ENCODE data around the gene COL24A1. TPM values are rescaled to one million over a fixed set of nuclear protein-coding genes. Genes with fewer than 3 reads are reported as not detected.
"Not testable (repeated sequence)": the region's sequence is repeated elsewhere in the genome, so short reads cannot be mapped to it uniquely, and the experiment has no call there.

The COL24A1 gene
- total and polyA plus RNA-seq, 5 donors from 2014 or later = 0.32 TPM; not detected in 4

GRCh38 chr1:86101616-86102015 lies 55.0 kb downstream of the COL24A1 start:
- Histone ChIP-seq H3K27ac (ENCODE audit: insufficient read depth, low read length, poor library complexity, severe bottlenecking) (no peak overlapping the region), H3K27me3 (ENCODE audit: control insufficient read depth, insufficient read depth, low read length) (no peaks in the 10 kb centered on the region), H3K4me1 (ENCODE audit: control insufficient read depth, insufficient read depth, low read length, poor library complexity, severe bottlenecking) (no peaks in the 10 kb centered on the region), H3K36me3 (ENCODE audit: control insufficient read depth, insufficient read depth, low read length) (no peaks in the 10 kb centered on the region), H3K4me3 (ENCODE audit: low read depth, low read length) (no peak overlapping the region), H3K9me3 (ENCODE audit: control insufficient read depth in 2 of 2, low read length in 2 of 2) (no peaks in the 10 kb centered on the region)
- no peak overlapping the region for H3K4me3 Mint-ChIP-seq
- H3K9me3 Mint-ChIP-seq = peaks cover 0 to 9% (median 1%) of the 10 kb centered on the region in 7 donors
- H3K36me3 Mint-ChIP-seq = no peaks in the 10 kb centered on the region
- DNase-seq (no peak), ATAC-seq (ENCODE audit: low read depth in 2 of 2) (no peak)
- peaks cover 0 to 2% (median 0%) of the 10 kb centered on the region in 4 donors for H3K4me1 Mint-ChIP-seq
- H3K27ac Mint-ChIP-seq = no peak overlapping the region
- no peaks in the 10 kb centered on the region for H3K27me3 Mint-ChIP-seq

DNA sequence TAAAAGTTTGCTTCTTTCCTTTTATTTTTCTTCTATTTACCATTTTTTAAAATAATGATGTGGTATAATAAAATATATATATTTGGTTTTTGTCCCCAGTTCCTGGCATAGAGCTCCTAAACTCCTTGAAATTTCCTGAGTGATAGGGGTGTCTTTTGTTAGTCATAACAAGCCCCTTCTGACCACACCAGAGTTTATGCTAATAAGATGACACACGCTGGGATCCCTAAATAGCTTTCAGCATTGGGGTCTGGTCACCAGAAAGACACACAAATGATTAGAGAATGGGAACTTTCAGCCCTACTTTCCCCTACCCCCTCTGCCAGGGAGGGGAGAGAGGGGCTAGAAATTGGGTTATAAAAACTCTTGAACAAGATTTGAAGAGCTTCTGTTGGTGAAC lies 56.2 kb downstream of the COL24A1 start:
- Histone ChIP-seq H3K27me3 (ENCODE audit: control insufficient read depth, insufficient read depth, low read length) (no peaks in the 10 kb centered on the region), H3K4me1 (ENCODE audit: control insufficient read depth, insufficient read depth, low read length, poor library complexity, severe bottlenecking) (no peaks in the 10 kb centered on the region), H3K4me3 (ENCODE audit: low read depth, low read length) (no peak overlapping the region), H3K9me3 (ENCODE audit: control insufficient read depth in 2 of 2, low read length in 2 of 2) (no peaks in the 10 kb centered on the region), H3K27ac (ENCODE audit: insufficient read depth, low read length, poor library complexity, severe bottlenecking) (no peak overlapping the region), H3K36me3 (ENCODE audit: control insufficient read depth, insufficient read depth, low read length) (no peaks in the 10 kb centered on the region)
- DNase-seq = no peak
- H3K4me1 Mint-ChIP-seq = no peaks in the 10 kb centered on the region
- H3K36me3 Mint-ChIP-seq = no peaks in the 10 kb centered on the region
- no peak overlapping the region for H3K4me3 Mint-ChIP-seq
- ATAC-seq (ENCODE audit: low read depth in 2 of 2) = no peak
- peaks cover 0 to 8% (median 1%) of the 10 kb centered on the region in 7 donors for H3K9me3 Mint-ChIP-seq
- H3K27ac Mint-ChIP-seq = no peak overlapping the region
- no peaks in the 10 kb centered on the region for H3K27me3 Mint-ChIP-seq

DNA sequence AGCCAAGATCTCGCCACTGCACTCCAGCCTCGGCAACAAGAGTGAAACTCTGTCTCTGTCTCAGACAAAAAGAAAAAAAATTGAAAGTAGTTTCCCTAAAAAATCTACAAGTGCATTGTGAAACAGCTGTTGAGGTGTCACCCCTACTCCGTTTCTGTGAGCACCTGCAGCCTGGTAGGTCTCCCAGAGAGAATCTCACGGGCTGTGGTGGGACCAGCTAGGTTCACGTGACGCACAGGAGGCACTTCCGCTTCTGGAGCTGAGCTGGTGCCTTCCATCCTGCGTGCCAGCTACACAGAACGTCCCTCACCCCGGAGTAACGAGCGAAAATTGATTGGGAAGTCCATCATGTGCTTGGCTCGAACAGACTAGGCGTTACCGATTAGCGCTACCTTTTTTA lies 66.8 kb downstream of the COL24A1 start:
- H3K27me3 Mint-ChIP-seq = peaks cover 4% of the 10 kb centered on the region
- no peaks in the 10 kb centered on the region for H3K4me1 Mint-ChIP-seq
- Histone ChIP-seq H3K9me3 (ENCODE audit: control insufficient read depth in 2 of 2, low read length in 2 of 2) (no peaks in the 10 kb centered on the region), H3K36me3 (ENCODE audit: control insufficient read depth, insufficient read depth, low read length) (no peaks in the 10 kb centered on the region), H3K27me3 (ENCODE audit: control insufficient read depth, insufficient read depth, low read length) (no peaks in the 10 kb centered on the region), H3K4me1 (ENCODE audit: control insufficient read depth, insufficient read depth, low read length, poor library complexity, severe bottlenecking) (no peaks in the 10 kb centered on the region), H3K27ac (ENCODE audit: insufficient read depth, low read length, poor library complexity, severe bottlenecking) (no peak overlapping the region), H3K4me3 (ENCODE audit: low read depth, low read length) (no peak overlapping the region)
- H3K36me3 Mint-ChIP-seq = no peaks in the 10 kb centered on the region
- H3K27ac Mint-ChIP-seq = no peak overlapping the region
- peaks cover 0 to 4% (median 3%) of the 10 kb centered on the region in 7 donors for H3K9me3 Mint-ChIP-seq
- DNase-seq = no peak
- ATAC-seq (ENCODE audit: low read depth in 2 of 2) = no peak
- H3K4me3 Mint-ChIP-seq = no peak overlapping the region

DNA sequence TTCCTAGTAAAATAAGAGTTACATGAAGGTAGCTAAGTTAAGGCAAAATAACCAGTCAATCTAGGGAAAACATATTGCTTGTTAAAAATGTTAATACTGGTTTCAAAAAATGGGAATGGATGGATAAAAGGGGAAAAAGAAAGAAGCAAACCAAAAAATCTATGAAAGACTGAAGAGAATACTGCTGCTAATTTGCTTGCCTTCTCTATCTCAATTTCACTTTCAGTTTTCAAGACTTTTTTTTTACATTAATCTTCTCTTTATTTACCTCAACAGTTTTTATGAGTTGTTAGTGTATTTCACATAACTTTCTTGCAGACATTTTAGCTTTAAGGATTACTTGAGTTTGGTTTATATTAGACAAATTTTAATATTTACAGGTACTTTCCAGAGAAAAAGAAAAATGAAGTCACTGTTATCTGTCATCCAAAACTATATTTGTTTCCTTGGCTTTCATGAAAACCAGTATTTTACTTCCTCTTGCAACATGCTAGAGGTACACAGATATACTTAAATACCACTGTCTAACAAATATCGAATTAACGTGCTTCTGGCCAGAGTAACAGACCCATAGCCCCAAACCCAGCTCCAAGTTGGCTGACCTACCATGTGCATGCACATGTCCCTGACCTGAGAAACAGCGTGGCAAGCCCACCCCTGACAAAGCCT lies 70.7 kb downstream of the COL24A1 start:
- Histone ChIP-seq H3K27ac (ENCODE audit: insufficient read depth, low read length, poor library complexity, severe bottlenecking) (no peak overlapping the region), H3K27me3 (ENCODE audit: control insufficient read depth, insufficient read depth, low read length) (no peaks in the 10 kb centered on the region), H3K36me3 (ENCODE audit: control insufficient read depth, insufficient read depth, low read length) (no peaks in the 10 kb centered on the region), H3K4me1 (ENCODE audit: control insufficient read depth, insufficient read depth, low read length, poor library complexity, severe bottlenecking) (no peaks in the 10 kb centered on the region), H3K4me3 (ENCODE audit: low read depth, low read length) (no peak overlapping the region), H3K9me3 (ENCODE audit: control insufficient read depth in 2 of 2, low read length in 2 of 2) (no peaks in the 10 kb centered on the region)
- H3K36me3 Mint-ChIP-seq = no peaks in the 10 kb centered on the region
- no peak for ATAC-seq (ENCODE audit: low read depth in 2 of 2)
- no peak overlapping the region for H3K4me3 Mint-ChIP-seq
- no peak for DNase-seq
- H3K9me3 Mint-ChIP-seq = peaks cover 0 to 2% (median 0%) of the 10 kb centered on the region in 7 donors
- H3K27ac Mint-ChIP-seq = no peak overlapping the region
- H3K27me3 Mint-ChIP-seq = peaks cover 4% of the 10 kb centered on the region
- H3K4me1 Mint-ChIP-seq = no peaks in the 10 kb centered on the region

DNA sequence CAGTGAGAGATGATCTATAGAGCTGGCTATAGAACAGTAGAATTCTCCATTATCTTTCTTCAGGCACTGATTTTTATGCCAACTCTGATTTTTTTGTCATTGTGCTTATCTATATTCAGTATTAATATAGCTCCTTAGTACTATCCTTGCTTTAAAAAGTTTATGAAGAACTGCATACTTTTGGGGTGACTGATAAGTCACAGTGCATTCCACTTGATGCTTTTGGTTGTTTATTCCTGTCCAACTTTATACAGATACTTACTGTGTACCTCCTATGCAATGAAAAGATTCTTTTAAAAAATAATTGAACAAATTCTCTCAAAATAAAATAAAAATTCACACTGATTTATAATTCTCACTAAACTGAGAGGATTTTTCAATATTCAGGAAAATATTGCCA lies 71.6 kb downstream of the COL24A1 start:
- no peak for ATAC-seq (ENCODE audit: low read depth in 2 of 2)
- Mint-ChIP-seq H3K4me3 (no peak overlapping the region), H3K36me3 (no peaks in the 10 kb centered on the region), H3K4me1 (no peaks in the 10 kb centered on the region), H3K27ac (no peak overlapping the region), H3K9me3 (peaks cover 0 to 2% (median 0%) of the 10 kb centered on the region in 7 donors), H3K27me3 (peaks cover 4% of the 10 kb centered on the region)
- no peaks in the 10 kb centered on the region for H3K9me3 ChIP-seq (ENCODE audit: control insufficient read depth in 2 of 2, low read length in 2 of 2)
- H3K4me1 ChIP-seq (ENCODE audit: control insufficient read depth, insufficient read depth, low read length, poor library complexity, severe bottlenecking) = no peaks in the 10 kb centered on the region
- H3K27ac ChIP-seq (ENCODE audit: insufficient read depth, low read length, poor library complexity, severe bottlenecking) = no peak overlapping the region
- no peaks in the 10 kb centered on the region for H3K27me3 ChIP-seq (ENCODE audit: control insufficient read depth, insufficient read depth, low read length)
- DNase-seq = no peak
- no peaks in the 10 kb centered on the region for H3K36me3 ChIP-seq (ENCODE audit: control insufficient read depth, insufficient read depth, low read length)
- no peak overlapping the region for H3K4me3 ChIP-seq (ENCODE audit: low read depth, low read length)

DNA sequence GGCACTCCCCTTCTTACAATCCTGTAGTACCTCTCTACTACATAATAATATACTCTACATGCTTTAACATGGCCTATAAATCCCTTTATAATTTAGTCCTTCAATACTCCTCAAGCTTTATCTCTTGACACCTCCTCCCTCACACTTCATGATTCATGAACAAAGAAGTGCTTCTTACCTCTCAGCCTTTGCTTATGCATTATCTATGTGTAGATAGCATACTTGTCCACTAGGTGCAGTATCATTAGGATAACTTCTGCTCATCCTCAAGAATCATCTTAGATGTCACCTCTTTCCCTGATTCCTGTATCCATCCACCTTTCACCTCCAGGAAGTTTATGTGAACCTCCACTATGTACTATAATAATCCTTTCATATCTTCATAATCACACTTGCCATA lies 74.4 kb downstream of the COL24A1 start:
- no peak overlapping the region for H3K27ac Mint-ChIP-seq
- no peak overlapping the region for H3K4me3 ChIP-seq (ENCODE audit: low read depth, low read length)
- H3K27me3 ChIP-seq (ENCODE audit: control insufficient read depth, insufficient read depth, low read length) = no peaks in the 10 kb centered on the region
- no peak for DNase-seq
- H3K36me3 Mint-ChIP-seq = no peaks in the 10 kb centered on the region
- H3K9me3 Mint-ChIP-seq = peaks cover 0 to 11% (median 2%) of the 10 kb centered on the region in 7 donors
- no peaks in the 10 kb centered on the region for H3K4me1 ChIP-seq (ENCODE audit: control insufficient read depth, insufficient read depth, low read length, poor library complexity, severe bottlenecking)
- H3K9me3 ChIP-seq (ENCODE audit: control insufficient read depth in 2 of 2, low read length in 2 of 2) = no peaks in the 10 kb centered on the region
- no peaks in the 10 kb centered on the region for H3K27me3 Mint-ChIP-seq
- ATAC-seq (ENCODE audit: low read depth in 2 of 2) = no peak
- no peaks in the 10 kb centered on the region for H3K4me1 Mint-ChIP-seq
- H3K27ac ChIP-seq (ENCODE audit: insufficient read depth, low read length, poor library complexity, severe bottlenecking) = no peak overlapping the region
- H3K4me3 Mint-ChIP-seq = no peak overlapping the region
- no peaks in the 10 kb centered on the region for H3K36me3 ChIP-seq (ENCODE audit: control insufficient read depth, insufficient read depth, low read length)

DNA sequence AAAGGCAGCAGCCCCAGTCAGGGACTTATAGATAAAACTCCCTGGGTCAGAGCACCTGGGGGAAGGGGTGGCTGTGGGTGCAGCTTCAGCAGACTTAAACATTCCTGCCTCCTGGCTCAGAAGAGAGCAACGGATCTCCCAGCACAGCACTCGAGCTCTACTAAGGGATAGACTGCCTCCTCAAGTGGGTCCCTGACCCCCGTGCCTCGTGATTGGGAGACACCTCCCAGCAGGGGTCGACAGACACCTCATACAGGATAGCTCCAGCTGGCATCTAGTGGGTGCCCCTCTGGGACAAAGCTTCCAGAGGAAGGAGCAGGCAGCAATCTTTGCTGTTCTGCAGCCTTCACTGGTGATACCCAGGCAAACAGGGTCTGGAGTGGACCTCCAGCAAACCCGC lies 84.1 kb downstream of the COL24A1 start:
- not testable (repeated sequence) for H3K27me3 ChIP-seq (ENCODE audit: control insufficient read depth, insufficient read depth, low read length); H3K36me3 ChIP-seq (ENCODE audit: control insufficient read depth, insufficient read depth, low read length); H3K27ac Mint-ChIP-seq; H3K4me3 Mint-ChIP-seq; ATAC-seq (ENCODE audit: low read depth in 2 of 2); H3K4me1 ChIP-seq (ENCODE audit: control insufficient read depth, insufficient read depth, low read length, poor library complexity, severe bottlenecking); H3K27ac ChIP-seq (ENCODE audit: insufficient read depth, low read length, poor library complexity, severe bottlenecking); H3K4me3 ChIP-seq (ENCODE audit: low read depth, low read length); H3K4me1 Mint-ChIP-seq; H3K9me3 ChIP-seq (ENCODE audit: control insufficient read depth in 2 of 2, low read length in 2 of 2); H3K27me3 Mint-ChIP-seq; H3K36me3 Mint-ChIP-seq; DNase-seq
- H3K9me3 Mint-ChIP-seq = peaks cover 0 to 16% (median 2%) of the 10 kb centered on the region in 7 donors

GRCh38 chr1:86071870-86072269 lies 84.7 kb downstream of the COL24A1 start:
- not testable (repeated sequence) for H3K36me3 ChIP-seq (ENCODE audit: control insufficient read depth, insufficient read depth, low read length); H3K27me3 Mint-ChIP-seq; H3K36me3 Mint-ChIP-seq; H3K27me3 ChIP-seq (ENCODE audit: control insufficient read depth, insufficient read depth, low read length); ATAC-seq (ENCODE audit: low read depth in 2 of 2); H3K4me1 Mint-ChIP-seq; H3K4me3 Mint-ChIP-seq; H3K4me1 ChIP-seq (ENCODE audit: control insufficient read depth, insufficient read depth, low read length, poor library complexity, severe bottlenecking); H3K27ac Mint-ChIP-seq; DNase-seq; H3K27ac ChIP-seq (ENCODE audit: insufficient read depth, low read length, poor library complexity, severe bottlenecking); H3K4me3 ChIP-seq (ENCODE audit: low read depth, low read length); H3K9me3 ChIP-seq (ENCODE audit: control insufficient read depth in 2 of 2, low read length in 2 of 2)
- peaks cover 0 to 12% (median 2%) of the 10 kb centered on the region in 7 donors for H3K9me3 Mint-ChIP-seq
